H9 (cell line): ENCODE results near the gene CEACAM20. TPM values are rescaled to one million over a fixed set of nuclear protein-coding genes. Genes with fewer than 3 reads are reported as not detected.

Experiments
- DNase-seq: peaks from one replicate; pipeline ENCODE4 v3.0.0-alpha.2; 2017
- H2AFZ ChIP-seq: one replicate; pipeline ENCODE4 v1.6.1; 2013; ENCODE audit warnings: mild to moderate bottlenecking, low read length, control low read depth, moderate library complexity
- H2AK5ac ChIP-seq: 2 replicates; pipeline ENCODE4 v1.6.1; 2013; ENCODE audit warnings: low read length, control low read depth, mixed read lengths; ENCODE audit not compliant: insufficient read length
- H2BK120ac ChIP-seq: one replicate; pipeline ENCODE4 v1.6.1; 2013; ENCODE audit warnings: low read depth, mild to moderate bottlenecking, low read length, control low read depth, inconsistent platforms; ENCODE audit not compliant: poor library complexity, severe bottlenecking
- H2BK12ac ChIP-seq: 2 replicates; pipeline ENCODE4 v1.6.1; 2013; ENCODE audit warnings: low read length, control low read depth, mixed read lengths, low read depth; ENCODE audit not compliant: insufficient read length
- H2BK15ac ChIP-seq: 2 replicates; pipeline ENCODE4 v1.6.1; 2013; ENCODE audit warnings: low read depth, low read length, control low read depth
- H2BK20ac ChIP-seq: one replicate; pipeline ENCODE4 v1.6.1; 2013; ENCODE audit warnings: low read depth, mild to moderate bottlenecking, low read length, control low read depth, inconsistent platforms; ENCODE audit not compliant: poor library complexity, severe bottlenecking
- H2BK5ac ChIP-seq: 2 replicates; pipeline ENCODE4 v1.6.1; 2013; ENCODE audit warnings: low read length, control low read depth, mixed read lengths; ENCODE audit not compliant: insufficient read length
- H3K14ac ChIP-seq: 2 replicates; pipeline ENCODE4 v1.6.1; 2013; ENCODE audit warnings: low read length, control low read depth; ENCODE audit not compliant: insufficient read depth
- H3K18ac ChIP-seq: 2 replicates; pipeline ENCODE4 v1.6.1; 2013; ENCODE audit warnings: low read depth, mild to moderate bottlenecking, mixed read lengths, low read length, control low read depth; ENCODE audit not compliant: insufficient read length
- H3K23ac ChIP-seq: 2 replicates; pipeline ENCODE4 v1.6.1; 2013; ENCODE audit warnings: low read length, control low read depth, mixed read lengths, low read depth; ENCODE audit not compliant: insufficient read length
- H3K23me2 ChIP-seq: 2 replicates; pipeline ENCODE4 v1.6.1; 2013; ENCODE audit warnings: low read depth, mild to moderate bottlenecking, mixed read lengths, low read length, control low read depth; ENCODE audit not compliant: insufficient read length, poor library complexity, severe bottlenecking
- H3K27ac ChIP-seq: 2 replicates; pipeline ENCODE4 v1.5.1; 2013; ENCODE audit warnings: low read length, control low read depth, mixed read lengths, low read depth; ENCODE audit not compliant: insufficient read length
- H3K27me3 ChIP-seq: 2 replicates; pipeline ENCODE4 v1.6.1; 2013; ENCODE audit warnings: low read length, control low read depth, inconsistent platforms; ENCODE audit not compliant: insufficient read depth
- H3K4ac ChIP-seq: 2 replicates; pipeline ENCODE4 v1.6.1; 2013; ENCODE audit warnings: low read depth, mild to moderate bottlenecking, control low read depth, inconsistent platforms, low read length, moderate library complexity
- H3K4me1 ChIP-seq: 2 replicates; pipeline ENCODE4 v1.6.1; 2013; ENCODE audit warnings: low read length, control low read depth, inconsistent platforms; ENCODE audit not compliant: insufficient read depth
- H3K4me2 ChIP-seq: 2 replicates; pipeline ENCODE4 v1.6.1; 2013; ENCODE audit warnings: low read length, control low read depth, mixed read lengths; ENCODE audit not compliant: insufficient read length, insufficient read depth
- H3K56ac ChIP-seq: 2 replicates; pipeline ENCODE4 v1.6.1; 2013; ENCODE audit warnings: low read depth, mild to moderate bottlenecking, mixed read lengths, low read length, control low read depth; ENCODE audit not compliant: insufficient read length
- H3K79me1 ChIP-seq: 2 replicates; pipeline ENCODE4 v1.6.1; 2013; ENCODE audit warnings: low read depth, mild to moderate bottlenecking, moderate library complexity, low read length, control low read depth, inconsistent platforms; ENCODE audit not compliant: insufficient read depth, poor library complexity, severe bottlenecking
- H3K79me2 ChIP-seq: 2 replicates; pipeline ENCODE4 v1.6.1; 2013; ENCODE audit warnings: low read length, control low read depth, inconsistent platforms; ENCODE audit not compliant: insufficient read depth
- H3K9ac ChIP-seq: 2 replicates; pipeline ENCODE4 v1.6.1; 2013; ENCODE audit warnings: low read length, control low read depth, mixed read lengths; ENCODE audit not compliant: insufficient read length; ENCODE audit errors: extremely low read depth
- H3K9me3 ChIP-seq: one replicate; pipeline ENCODE4 v1.6.1; 2013; ENCODE audit warnings: low read depth, low read length, inconsistent platforms; ENCODE audit not compliant: control insufficient read depth
- H3T11ph ChIP-seq: one replicate; pipeline ENCODE4 v1.6.1; 2013; ENCODE audit warnings: mild to moderate bottlenecking, low read length, control low read depth, inconsistent platforms
- H4K20me1 ChIP-seq: one replicate; pipeline ENCODE4 v1.6.1; 2013; ENCODE audit not compliant: control insufficient read depth, insufficient read length, insufficient read depth
- H4K5ac ChIP-seq: 2 replicates; pipeline ENCODE4 v1.6.1; 2013; ENCODE audit warnings: low read depth, mild to moderate bottlenecking, mixed read lengths, low read length, control low read depth; ENCODE audit not compliant: insufficient read length
- H4K8ac ChIP-seq: replicated peaks from 2 replicates; pipeline ENCODE4 v1.6.1; 2013; ENCODE audit warnings: low read length, control low read depth, mixed read lengths, low read depth; ENCODE audit not compliant: insufficient read length
- H4K91ac ChIP-seq: 2 replicates; pipeline ENCODE4 v1.6.1; 2013; ENCODE audit warnings: low read depth, mild to moderate bottlenecking, moderate library complexity, mixed read lengths, low read length, control low read depth; ENCODE audit not compliant: insufficient read length
- H3K27ac Mint-ChIP-seq, 3 experiments: 2 replicates in 2 of 3; 3 replicates in 1 of 3; pipeline ENCODE4 v1.8.0; 2020 to 2021; ENCODE audit warnings: mixed read lengths in 3 of 3, mild to moderate bottlenecking in 1 of 3, moderate library complexity in 1 of 3
- H3K27me3 Mint-ChIP-seq: 2 replicates; pipeline ENCODE4 v1.8.0; 2021; ENCODE audit warnings: low read depth, mild to moderate bottlenecking, moderate library complexity, mixed read lengths
- H3K36me3 Mint-ChIP-seq, 3 experiments: 2 replicates in 2 of 3; 3 replicates in 1 of 3; pipeline ENCODE4 v1.8.0; 2020 to 2021; ENCODE audit warnings: low read depth in 3 of 3, mixed read lengths in 3 of 3; ENCODE audit not compliant: insufficient read depth in 1 of 3
- H3K4me1 Mint-ChIP-seq, 2 experiments: 2 replicates each; pipeline ENCODE4 v1.8.0; 2020; ENCODE audit warnings: mixed read lengths in 2 of 2
- H3K4me3 Mint-ChIP-seq, 2 experiments: 2 replicates in 1 of 2; 3 replicates in 1 of 2; pipeline ENCODE4 v1.8.0; 2020 to 2021; ENCODE audit warnings: mild to moderate bottlenecking in 2 of 2, mixed read lengths in 2 of 2, moderate library complexity in 1 of 2
- H3K9me3 Mint-ChIP-seq, 2 experiments: 2 replicates in 1 of 2; 3 replicates in 1 of 2; pipeline ENCODE4 v1.8.0; 2020; ENCODE audit warnings: mild to moderate bottlenecking in 2 of 2, mixed read lengths in 2 of 2, moderate library complexity in 1 of 2
- WGBS: extraction: QIAGEN DNeasy Blood & Tissue Kit; methylation state at CpG from one replicate; pipeline ENCODE4 v1.1.7; 2013; ENCODE audit warnings: missing lambda C conversion rate, low lambda C conversion rate, mixed read lengths; ENCODE audit not compliant: insufficient read length; ENCODE audit errors: extremely low coverage; 5-methylcytosine and 5-hydroxymethylcytosine counted together
- total RNA-seq: library from RNA; stranded (reverse); gene quantifications from 2 replicates; pipeline ENCODE4 v1.2.1, GENCODE V29; 2021
- TF ChIP-seq, protein P1 (sequence below): fragments of 200-600 bp; sonication (generic); conservative IDR thresholded peaks from 3 replicates; pipeline ENCODE4 v1.8.0; 2021; ENCODE audit warnings: antibody characterized with exemption, mild to moderate bottlenecking

The CEACAM20 gene
- total RNA-seq, 1 experiment from 2014 or later = not detected

DNA sequence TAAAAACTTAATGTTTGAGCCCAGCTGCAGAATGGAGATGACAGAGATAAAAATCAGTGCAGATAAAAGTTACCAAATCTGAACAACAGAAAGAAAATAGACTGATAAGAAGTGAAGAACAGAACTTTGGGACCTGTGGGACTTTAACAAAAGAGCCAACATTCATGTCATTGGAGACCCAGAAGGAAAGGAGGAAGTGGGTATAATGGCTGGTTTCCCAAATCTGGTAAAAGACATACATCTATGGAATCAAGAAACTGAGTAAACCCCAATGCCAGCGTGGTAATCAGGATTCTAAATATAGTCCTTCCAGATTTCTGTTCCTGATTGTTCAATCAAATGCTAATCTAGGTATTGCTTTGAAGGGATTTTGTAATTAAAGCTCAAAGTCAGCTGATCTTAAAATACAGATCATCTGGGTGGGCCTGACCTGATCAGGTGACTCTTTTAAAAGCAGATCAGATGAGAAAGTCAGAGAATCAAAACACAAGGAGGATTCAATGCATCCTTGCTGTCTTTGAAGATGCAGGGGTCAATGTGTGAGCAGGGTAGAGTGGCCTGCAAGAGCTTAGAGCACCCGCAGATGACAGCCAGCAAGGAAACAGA, 25.3 kb upstream of the CEACAM20 start:
- Histone ChIP-seq H3T11ph (no peak overlapping the region), H4K91ac (no peak overlapping the region), H4K8ac (no peak overlapping the region), H2AK5ac (no peak overlapping the region), H3K27ac (no peak overlapping the region), H2BK20ac (no peak overlapping the region), H3K79me2 (no peaks in the 10 kb centered on the region), H2BK5ac (no peak overlapping the region), H2AFZ (no peak overlapping the region), H3K9ac (no peak overlapping the region), H3K27me3 (no peaks in the 10 kb centered on the region), H3K4ac (no peak overlapping the region), H3K79me1 (no peaks in the 10 kb centered on the region), H3K4me1 (no peaks in the 10 kb centered on the region), H3K56ac (no peak overlapping the region), H2BK15ac (no peak overlapping the region), H3K23me2 (no peaks in the 10 kb centered on the region), H3K4me2 (no peak overlapping the region), H4K5ac (no peak overlapping the region), H3K14ac (no peak overlapping the region), H2BK120ac (no peak overlapping the region), H3K9me3 (no peaks in the 10 kb centered on the region), H3K18ac (no peak overlapping the region), H2BK12ac (no peak overlapping the region), H4K20me1 (no peaks in the 10 kb centered on the region), H3K23ac (no peak overlapping the region)
- no peak for DNase-seq
- Mint-ChIP-seq H3K27me3 (no peaks in the 10 kb centered on the region; the same call in none of the 2 replicates), H3K9me3 (peaks cover 2 to 3% of the 10 kb centered on the region in 2 experiments; a peak in 1 of 5 replicates), H3K4me1 (no peaks in the 10 kb centered on the region), H3K36me3 (no peaks in the 10 kb centered on the region), H3K4me3 (no peak overlapping the region), H3K27ac (no peak overlapping the region)
- TF ChIP-seq, protein P1, sequence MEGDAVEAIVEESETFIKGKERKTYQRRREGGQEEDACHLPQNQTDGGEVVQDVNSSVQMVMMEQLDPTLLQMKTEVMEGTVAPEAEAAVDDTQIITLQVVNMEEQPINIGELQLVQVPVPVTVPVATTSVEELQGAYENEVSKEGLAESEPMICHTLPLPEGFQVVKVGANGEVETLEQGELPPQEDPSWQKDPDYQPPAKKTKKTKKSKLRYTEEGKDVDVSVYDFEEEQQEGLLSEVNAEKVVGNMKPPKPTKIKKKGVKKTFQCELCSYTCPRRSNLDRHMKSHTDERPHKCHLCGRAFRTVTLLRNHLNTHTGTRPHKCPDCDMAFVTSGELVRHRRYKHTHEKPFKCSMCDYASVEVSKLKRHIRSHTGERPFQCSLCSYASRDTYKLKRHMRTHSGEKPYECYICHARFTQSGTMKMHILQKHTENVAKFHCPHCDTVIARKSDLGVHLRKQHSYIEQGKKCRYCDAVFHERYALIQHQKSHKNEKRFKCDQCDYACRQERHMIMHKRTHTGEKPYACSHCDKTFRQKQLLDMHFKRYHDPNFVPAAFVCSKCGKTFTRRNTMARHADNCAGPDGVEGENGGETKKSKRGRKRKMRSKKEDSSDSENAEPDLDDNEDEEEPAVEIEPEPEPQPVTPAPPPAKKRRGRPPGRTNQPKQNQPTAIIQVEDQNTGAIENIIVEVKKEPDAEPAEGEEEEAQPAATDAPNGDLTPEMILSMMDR = no peak
- WGBS = no CpG with 5 or more reads among the region's 2 CpGs
